ENCODE data around the gene ZDHHC14.

DNA sequence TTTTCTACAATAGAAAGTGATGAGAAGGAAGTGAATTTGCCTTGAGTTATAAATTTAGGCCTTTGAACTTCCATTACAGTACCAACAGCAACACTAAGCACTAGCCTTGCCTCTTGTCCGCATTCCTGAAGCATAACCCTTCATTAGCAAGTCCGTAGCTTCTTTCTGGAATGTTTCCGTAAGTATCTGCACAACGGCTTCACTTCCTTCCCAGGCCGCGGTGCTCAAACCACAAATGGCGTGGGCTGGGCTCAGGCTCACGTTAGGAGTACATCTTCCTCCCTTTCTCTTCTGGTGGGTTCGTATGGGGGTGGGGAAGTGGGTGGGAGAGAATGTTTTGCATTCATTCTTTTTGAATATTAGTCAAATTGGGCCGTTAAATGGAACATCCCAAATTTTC is 248.2 kb downstream of the ZDHHC14 start:
- TF ChIP-seq EZH2 (optimal IDR thresholded peaks at IDR 0.05; ENCODE audit: low read depth, low read length) (no peak), EZH2phosphoT487 (IDR thresholded peaks at IDR 0.05; ENCODE audit: low read length) (no peak)
- TF ChIP-seq, protein P1, sequence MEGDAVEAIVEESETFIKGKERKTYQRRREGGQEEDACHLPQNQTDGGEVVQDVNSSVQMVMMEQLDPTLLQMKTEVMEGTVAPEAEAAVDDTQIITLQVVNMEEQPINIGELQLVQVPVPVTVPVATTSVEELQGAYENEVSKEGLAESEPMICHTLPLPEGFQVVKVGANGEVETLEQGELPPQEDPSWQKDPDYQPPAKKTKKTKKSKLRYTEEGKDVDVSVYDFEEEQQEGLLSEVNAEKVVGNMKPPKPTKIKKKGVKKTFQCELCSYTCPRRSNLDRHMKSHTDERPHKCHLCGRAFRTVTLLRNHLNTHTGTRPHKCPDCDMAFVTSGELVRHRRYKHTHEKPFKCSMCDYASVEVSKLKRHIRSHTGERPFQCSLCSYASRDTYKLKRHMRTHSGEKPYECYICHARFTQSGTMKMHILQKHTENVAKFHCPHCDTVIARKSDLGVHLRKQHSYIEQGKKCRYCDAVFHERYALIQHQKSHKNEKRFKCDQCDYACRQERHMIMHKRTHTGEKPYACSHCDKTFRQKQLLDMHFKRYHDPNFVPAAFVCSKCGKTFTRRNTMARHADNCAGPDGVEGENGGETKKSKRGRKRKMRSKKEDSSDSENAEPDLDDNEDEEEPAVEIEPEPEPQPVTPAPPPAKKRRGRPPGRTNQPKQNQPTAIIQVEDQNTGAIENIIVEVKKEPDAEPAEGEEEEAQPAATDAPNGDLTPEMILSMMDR (IDR thresholded peaks at IDR 0.05; ENCODE audit: low read length) = no peak
